A549 treated with DMSO at 1 μM for 4 hours (cell line): ENCODE results near the gene MYO7B. TPM values are rescaled to one million over a fixed set of nuclear protein-coding genes. Genes with fewer than 3 reads are reported as not detected.

Source experiments
- total RNA-seq: library from RNA; stranded (reverse); fragments of 200-300 nt; extraction: Qiagen RNA extraction; gene quantifications from 5 replicates; pipeline ENCODE4 v1.2.3, GENCODE V29; 2022; ENCODE audit warnings: low read depth

Gene MYO7B
- total RNA-seq, result 0.11 to 0.17 TPM (median 0.14 TPM) in 5 replicates

GRCh38 chr2:127535422-127535901 lies at the start of gene MYO7B:
Gene MYO7B, plus strand, starts transcription at chr2:127535683. Its CDS starts 24,040 bp downstream, at chr2:127559723.

GRCh38 chr2:127526132-127527000 lies 9.1 kb upstream of the MYO7B start, which contains the start of gene IWS1:
Gene IWS1, minus strand, starts transcription at chr2:127526489. Its CDS starts 281 bp downstream, at chr2:127526208.

GRCh38 chr2:127645395-127646291 lies 110.2 kb downstream of the MYO7B start, which contains the start of gene GPR17:
Gene GPR17, plus strand, starts transcription at chr2:127646153. Its CDS starts 4,583 bp downstream, at chr2:127650736.

GRCh38 chr2:127675331-127676261 lies 140.1 kb downstream of the MYO7B start, which contains the start of gene LIMS2:
Gene LIMS2, minus strand, starts transcription at chr2:127675530. Its CDS starts 506 bp downstream, at chr2:127675024.

Other genes with a start within 250 kb of the MYO7B start
- gene ERCC3, start 241.5 kb upstream of the MYO7B start, total RNA-seq, result 47.5 to 51.9 TPM (median 48.9 TPM) in 5 replicates
- 17.1 to 32.0 TPM (median 27.2 TPM) in 5 replicates for gene MAP3K2, start 147.7 kb upstream of the MYO7B start, total RNA-seq
- gene PROC, start 117.3 kb upstream of the MYO7B start, total RNA-seq, result 2.9 to 4.5 TPM (median 3.3 TPM) in 5 replicates
- gene IWS1, start 9.2 kb upstream of the MYO7B start, total RNA-seq, result 36.9 to 44.1 TPM (median 40.7 TPM) in 5 replicates
- 0.06 to 0.47 TPM (median 0.10 TPM) in 5 replicates for gene GPR17, start 110.5 kb downstream of the MYO7B start, total RNA-seq
- gene LIMS2, start 139.8 kb downstream of the MYO7B start, total RNA-seq, result 4.5 to 6.0 TPM (median 5.1 TPM) in 5 replicates
- 4.4 to 6.8 TPM (median 5.7 TPM) in 5 replicates for gene SFT2D3, start 165.8 kb downstream of the MYO7B start, total RNA-seq